Measurements from ENCODE around the gene KIAA0319L. TPM values are rescaled to one million over a fixed set of nuclear protein-coding genes. Genes with fewer than 3 reads are reported as not detected.
"Not testable (repeated sequence)": the region's sequence is repeated elsewhere in the genome, so short reads cannot be mapped to it uniquely, and the experiment has no call there.

Gene KIAA0319L
- total RNA-seq, 2 donors from 2014 or later: 58.8 to 79.0 TPM

- Mint-ChIP-seq H3K36me3 (ENCODE audit: low read depth) (peaks cover 34% of the 10 kb centered on the region), H3K27ac (no peak overlapping the region), H3K27me3 (no peaks in the 10 kb centered on the region), H3K4me1 (peaks cover 22% of the 10 kb centered on the region), H3K4me3 (no peak overlapping the region)
- no peak for ATAC-seq
- H3K9me3 ChIP-seq (ENCODE audit: control insufficient read depth, low read length, poor library complexity, severe bottlenecking): no peaks in the 10 kb centered on the region
- DNase-seq: no peak
These were observed 86.1 kb downstream of the KIAA0319L start for GRCh38 chr1:35470977-35471613.

GRCh38 chr1:35466120-35466519 is 91.1 kb downstream of the KIAA0319L start:
- DNase-seq (no peak), ATAC-seq (no peak)
- H3K36me3 Mint-ChIP-seq (ENCODE audit: low read depth): peaks cover 28% of the 10 kb centered on the region
- no peaks in the 10 kb centered on the region for H3K9me3 ChIP-seq (ENCODE audit: control insufficient read depth, low read length, poor library complexity, severe bottlenecking)
- H3K4me3 Mint-ChIP-seq: no peak overlapping the region
- no peak overlapping the region for H3K27ac Mint-ChIP-seq
- peaks cover 30% of the 10 kb centered on the region for H3K4me1 Mint-ChIP-seq
- H3K27me3 Mint-ChIP-seq: no peaks in the 10 kb centered on the region

- not testable (repeated sequence) for H3K27ac Mint-ChIP-seq; ATAC-seq; H3K9me3 ChIP-seq (ENCODE audit: control insufficient read depth, low read length, poor library complexity, severe bottlenecking); H3K27me3 Mint-ChIP-seq; H3K4me3 Mint-ChIP-seq; DNase-seq
- Mint-ChIP-seq H3K4me1 (peaks cover 26% of the 10 kb centered on the region), H3K36me3 (ENCODE audit: low read depth) (peaks cover 20% of the 10 kb centered on the region)
These were observed 93.5 kb downstream of the KIAA0319L start for GRCh38 chr1:35463749-35464148.

- Mint-ChIP-seq H3K4me1 (peaks cover 22% of the 10 kb centered on the region), H3K27ac (peak overlapping the region; percentile 97), H3K27me3 (no peaks in the 10 kb centered on the region), H3K36me3 (ENCODE audit: low read depth) (peaks cover 16% of the 10 kb centered on the region), H3K4me3 (no peak overlapping the region)
- DNase-seq (no peak), ATAC-seq (no peak)
- no peaks in the 10 kb centered on the region for H3K9me3 ChIP-seq (ENCODE audit: control insufficient read depth, low read length, poor library complexity, severe bottlenecking)
These were observed 94.0 kb downstream of the KIAA0319L start for GRCh38 chr1:35463232-35463631.

GRCh38 chr1:35461966-35462651 is 95.1 kb downstream of the KIAA0319L start:
- no peak for DNase-seq
- H3K27ac Mint-ChIP-seq: peak overlapping the region; percentile 97

GRCh38 chr1:35460796-35461195 is 96.4 kb downstream of the KIAA0319L start:
- H3K36me3 Mint-ChIP-seq (ENCODE audit: low read depth): peaks cover 7% of the 10 kb centered on the region
- no peaks in the 10 kb centered on the region for H3K27me3 Mint-ChIP-seq
- H3K4me1 Mint-ChIP-seq: peaks cover 22% of the 10 kb centered on the region
- H3K9me3 ChIP-seq (ENCODE audit: control insufficient read depth, low read length, poor library complexity, severe bottlenecking): no peaks in the 10 kb centered on the region
- no peak overlapping the region for H3K4me3 Mint-ChIP-seq
- no peak for ATAC-seq
- no peak for DNase-seq
- peak overlapping the region; percentile 97 for H3K27ac Mint-ChIP-seq

More at GRCh38 chr1:35461966-35462651, 95.1 kb downstream of the KIAA0319L start:
- H3K9me3 ChIP-seq (ENCODE audit: control insufficient read depth, low read length, poor library complexity, severe bottlenecking): no peaks in the 10 kb centered on the region
- Mint-ChIP-seq H3K27me3 (no peaks in the 10 kb centered on the region), H3K4me3 (peak overlapping the region; percentile 85), H3K4me1 (peaks cover 20% of the 10 kb centered on the region), H3K36me3 (ENCODE audit: low read depth) (peaks cover 10% of the 10 kb centered on the region)
- peak; percentile 32 for ATAC-seq

- Mint-ChIP-seq H3K4me3 (no peak overlapping the region), H3K27ac (peak overlapping the region; percentile 94), H3K36me3 (ENCODE audit: low read depth) (peaks cover 4% of the 10 kb centered on the region), H3K27me3 (no peaks in the 10 kb centered on the region), H3K4me1 (peaks cover 23% of the 10 kb centered on the region)
- DNase-seq: no peak
- H3K9me3 ChIP-seq (ENCODE audit: control insufficient read depth, low read length, poor library complexity, severe bottlenecking): no peaks in the 10 kb centered on the region
- peak; percentile 38 for ATAC-seq
These were observed 102.6 kb downstream of the KIAA0319L start for GRCh38 chr1:35454616-35455015.

GRCh38 chr1:35454176-35454575 is 103.0 kb downstream of the KIAA0319L start:
- ATAC-seq (no peak), DNase-seq (no peak)
- H3K4me1 Mint-ChIP-seq: peaks cover 23% of the 10 kb centered on the region
- H3K9me3 ChIP-seq (ENCODE audit: control insufficient read depth, low read length, poor library complexity, severe bottlenecking): no peaks in the 10 kb centered on the region
- H3K27me3 Mint-ChIP-seq: no peaks in the 10 kb centered on the region
- no peak overlapping the region for H3K4me3 Mint-ChIP-seq
- H3K36me3 Mint-ChIP-seq (ENCODE audit: low read depth): peaks cover 6% of the 10 kb centered on the region
- H3K27ac Mint-ChIP-seq: peak overlapping the region; percentile 94

GRCh38 chr1:35453031-35453430 is 104.2 kb downstream of the KIAA0319L start:
- no peak for ATAC-seq
- Mint-ChIP-seq H3K27ac (peak overlapping the region; percentile 94), H3K4me1 (peaks cover 20% of the 10 kb centered on the region), H3K27me3 (no peaks in the 10 kb centered on the region), H3K4me3 (no peak overlapping the region), H3K36me3 (ENCODE audit: low read depth) (peaks cover 6% of the 10 kb centered on the region)
- H3K9me3 ChIP-seq (ENCODE audit: control insufficient read depth, low read length, poor library complexity, severe bottlenecking): no peaks in the 10 kb centered on the region
- no peak for DNase-seq

- no peaks in the 10 kb centered on the region for H3K27me3 Mint-ChIP-seq
- H3K36me3 Mint-ChIP-seq (ENCODE audit: low read depth): peaks cover 8% of the 10 kb centered on the region
- H3K9me3 ChIP-seq (ENCODE audit: control insufficient read depth, low read length, poor library complexity, severe bottlenecking): no peaks in the 10 kb centered on the region
- peaks cover 19% of the 10 kb centered on the region for H3K4me1 Mint-ChIP-seq
- no peak for DNase-seq
- H3K27ac Mint-ChIP-seq: peak overlapping the region; percentile 94
- no peak overlapping the region for H3K4me3 Mint-ChIP-seq
- no peak for ATAC-seq
These were observed 105.0 kb downstream of the KIAA0319L start for GRCh38 chr1:35452106-35452774.

- Mint-ChIP-seq H3K36me3 (ENCODE audit: low read depth) (peaks cover 8% of the 10 kb centered on the region), H3K4me1 (peaks cover 17% of the 10 kb centered on the region), H3K27me3 (no peaks in the 10 kb centered on the region), H3K4me3 (peak overlapping the region; percentile 82), H3K27ac (peak overlapping the region; percentile 94)
- DNase-seq: peak; percentile 39 to 74 (median 58)
- no peaks in the 10 kb centered on the region for H3K9me3 ChIP-seq (ENCODE audit: control insufficient read depth, low read length, poor library complexity, severe bottlenecking)
- peak; percentile 83 for ATAC-seq
These were observed 106.1 kb downstream of the KIAA0319L start for GRCh38 chr1:35451125-35451528.

- no peak overlapping the region for H3K27ac Mint-ChIP-seq
- H3K9me3 ChIP-seq (ENCODE audit: control insufficient read depth, low read length, poor library complexity, severe bottlenecking): no peaks in the 10 kb centered on the region
- DNase-seq (no peak), ATAC-seq (no peak)
- H3K27me3 Mint-ChIP-seq: no peaks in the 10 kb centered on the region
- H3K36me3 Mint-ChIP-seq (ENCODE audit: low read depth): peaks cover 8% of the 10 kb centered on the region
- no peak overlapping the region for H3K4me3 Mint-ChIP-seq
- peaks cover 12% of the 10 kb centered on the region for H3K4me1 Mint-ChIP-seq
These were observed 107.7 kb downstream of the KIAA0319L start for GRCh38 chr1:35449334-35450008.

- no peaks in the 10 kb centered on the region for H3K27me3 Mint-ChIP-seq
- H3K9me3 ChIP-seq (ENCODE audit: control insufficient read depth, low read length, poor library complexity, severe bottlenecking): no peaks in the 10 kb centered on the region
- H3K4me1 Mint-ChIP-seq: peaks cover 12% of the 10 kb centered on the region
- ATAC-seq (no peak), DNase-seq (no peak)
- peaks cover 8% of the 10 kb centered on the region for H3K36me3 Mint-ChIP-seq (ENCODE audit: low read depth)
- H3K27ac Mint-ChIP-seq: no peak overlapping the region
- H3K4me3 Mint-ChIP-seq: no peak overlapping the region
These were observed 108.8 kb downstream of the KIAA0319L start for GRCh38 chr1:35448344-35448801.

Data from T-helper 17 cell (primary cell).